ENCODE measurements around the gene ZMIZ1.

The ZMIZ1 gene

DNA sequence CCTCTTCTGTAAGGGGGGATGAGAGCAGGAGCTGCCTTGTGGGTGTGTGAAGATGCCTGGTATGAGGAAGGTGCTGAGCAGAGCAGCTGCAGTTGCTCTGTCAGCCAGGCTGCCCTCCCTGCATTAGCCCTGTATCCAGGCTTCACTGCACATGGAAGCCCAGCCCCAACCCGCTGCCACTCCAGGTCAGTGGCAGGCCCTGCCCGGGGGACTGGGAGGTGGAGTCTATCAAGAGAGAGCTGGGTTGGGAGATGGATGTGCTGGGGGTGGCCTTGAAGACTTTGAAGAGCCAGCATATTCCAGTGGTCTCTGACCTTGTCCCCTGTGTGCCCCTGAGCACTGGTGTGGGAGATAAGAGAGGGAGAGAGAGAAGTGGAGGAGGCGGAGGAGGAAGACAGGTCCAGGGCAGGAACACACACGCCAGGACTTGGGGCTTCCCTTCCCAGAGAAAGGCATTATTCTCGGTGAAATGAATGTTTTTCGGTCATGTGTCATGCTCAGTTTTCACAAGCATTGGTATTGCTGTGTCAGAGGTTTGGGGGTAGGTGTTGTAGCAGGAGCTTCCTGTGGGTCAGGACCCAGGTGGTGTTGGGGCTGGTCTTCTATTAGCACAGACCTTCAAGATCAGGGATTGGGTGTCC is 281.1 kb downstream of the ZMIZ1 start:
- H3K9me3 ChIP-seq (ENCODE audit: control insufficient read depth in 2 of 2, low read length in 2 of 2), result no peaks in the 10 kb centered on the region
- H3K4me1 ChIP-seq (ENCODE audit: control insufficient read depth in 2 of 2, insufficient read depth in 2 of 2, low read length in 2 of 2), result peaks cover 18% of the 10 kb centered on the region in 2 donors
- H3K27me3 ChIP-seq (ENCODE audit: control insufficient read depth in 2 of 2, insufficient read depth in 2 of 2, low read length in 2 of 2), result no peaks in the 10 kb centered on the region
- no peak overlapping the region for H3K27ac ChIP-seq (ENCODE audit: low read depth in 2 of 2, low read length in 2 of 2)
- H3K36me3 ChIP-seq (ENCODE audit: control insufficient read depth in 2 of 2, insufficient read depth in 2 of 2, low read length in 2 of 2), result peaks cover 49 to 58% of the 10 kb centered on the region in 2 donors
- no peak overlapping the region for H3K9ac ChIP-seq (ENCODE audit: low read depth in 1 of 2, low read length in 2 of 2)
- H3K4me3 ChIP-seq (ENCODE audit: low read length in 2 of 2), result no peak overlapping the region

DNA sequence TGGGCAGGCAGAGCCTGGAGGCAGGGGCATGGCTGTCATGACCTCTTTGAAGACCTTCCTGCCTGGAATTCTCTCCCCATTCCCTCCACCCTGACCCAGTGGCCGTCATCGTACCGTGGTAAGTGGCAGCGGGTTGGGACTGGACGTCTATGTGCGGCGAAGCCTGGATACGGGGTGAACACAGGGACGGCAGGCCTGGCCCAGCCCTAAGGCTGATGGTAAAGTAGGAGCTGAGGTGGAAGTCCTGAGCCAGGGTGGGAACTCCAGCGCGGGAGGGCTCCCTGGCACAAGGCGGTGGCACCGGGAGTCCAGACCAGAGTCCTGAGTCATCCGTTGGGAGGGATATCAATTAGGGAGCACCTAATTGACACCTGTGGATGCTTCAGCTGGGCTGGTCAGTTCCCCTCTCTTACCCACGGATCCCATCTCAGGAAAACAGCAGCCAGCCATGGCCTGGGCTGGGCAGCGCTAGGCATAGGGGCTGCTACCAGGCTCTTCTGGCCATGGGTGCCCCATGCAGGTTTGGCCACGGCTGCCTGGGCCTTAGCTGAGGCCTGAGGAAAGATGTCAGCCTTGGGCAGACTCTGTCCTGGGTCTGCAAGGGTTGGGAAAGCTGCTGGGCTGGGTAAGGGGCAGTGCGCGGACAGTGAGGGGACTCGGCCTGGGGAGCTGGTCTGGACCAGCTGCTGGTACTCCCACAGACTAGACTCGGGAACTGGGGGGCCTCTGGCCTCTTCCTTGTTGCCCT is 281.8 kb downstream of the ZMIZ1 start:
- no peak overlapping the region for H3K4me3 ChIP-seq (ENCODE audit: low read length in 2 of 2)
- H3K9ac ChIP-seq (ENCODE audit: low read depth in 1 of 2, low read length in 2 of 2), result no peak overlapping the region
- H3K4me1 ChIP-seq (ENCODE audit: control insufficient read depth in 2 of 2, insufficient read depth in 2 of 2, low read length in 2 of 2), result peaks cover 18% of the 10 kb centered on the region in 2 donors
- H3K36me3 ChIP-seq (ENCODE audit: control insufficient read depth in 2 of 2, insufficient read depth in 2 of 2, low read length in 2 of 2), result peaks cover 53 to 64% of the 10 kb centered on the region in 2 donors
- no peaks in the 10 kb centered on the region for H3K9me3 ChIP-seq (ENCODE audit: control insufficient read depth in 2 of 2, low read length in 2 of 2)
- H3K27me3 ChIP-seq (ENCODE audit: control insufficient read depth in 2 of 2, insufficient read depth in 2 of 2, low read length in 2 of 2), result no peaks in the 10 kb centered on the region
- no peak overlapping the region for H3K27ac ChIP-seq (ENCODE audit: low read depth in 2 of 2, low read length in 2 of 2)

DNA sequence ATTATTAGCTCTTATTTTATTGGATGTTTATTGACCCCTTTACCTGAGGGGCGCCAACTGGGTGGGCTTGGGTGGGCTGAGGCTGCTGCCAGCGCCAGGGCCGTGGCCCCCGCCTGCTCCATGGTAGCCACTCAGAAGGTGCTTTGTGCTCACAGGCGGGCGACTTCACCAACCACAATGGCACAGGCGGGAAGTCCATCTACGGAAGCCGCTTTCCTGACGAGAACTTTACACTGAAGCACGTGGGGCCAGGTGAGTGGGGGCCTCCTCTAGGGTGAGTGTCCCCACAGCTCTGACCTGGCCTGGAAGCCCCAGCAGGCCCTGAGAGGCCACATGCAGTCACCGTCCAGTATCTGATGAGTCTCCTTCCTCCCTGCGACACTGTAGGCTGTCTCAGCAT is 282.6 kb downstream of the ZMIZ1 start:
- H3K36me3 ChIP-seq (ENCODE audit: control insufficient read depth in 2 of 2, insufficient read depth in 2 of 2, low read length in 2 of 2), result peaks cover 54 to 66% of the 10 kb centered on the region in 2 donors
- H3K9ac ChIP-seq (ENCODE audit: low read depth in 1 of 2, low read length in 2 of 2), result no peak overlapping the region
- H3K9me3 ChIP-seq (ENCODE audit: control insufficient read depth in 2 of 2, low read length in 2 of 2), result no peaks in the 10 kb centered on the region
- no peak overlapping the region for H3K4me3 ChIP-seq (ENCODE audit: low read length in 2 of 2)
- no peak overlapping the region for H3K27ac ChIP-seq (ENCODE audit: low read depth in 2 of 2, low read length in 2 of 2)
- H3K27me3 ChIP-seq (ENCODE audit: control insufficient read depth in 2 of 2, insufficient read depth in 2 of 2, low read length in 2 of 2), result no peaks in the 10 kb centered on the region
- H3K4me1 ChIP-seq (ENCODE audit: control insufficient read depth in 2 of 2, insufficient read depth in 2 of 2, low read length in 2 of 2), result peaks cover 18% of the 10 kb centered on the region in 2 donors

DNA sequence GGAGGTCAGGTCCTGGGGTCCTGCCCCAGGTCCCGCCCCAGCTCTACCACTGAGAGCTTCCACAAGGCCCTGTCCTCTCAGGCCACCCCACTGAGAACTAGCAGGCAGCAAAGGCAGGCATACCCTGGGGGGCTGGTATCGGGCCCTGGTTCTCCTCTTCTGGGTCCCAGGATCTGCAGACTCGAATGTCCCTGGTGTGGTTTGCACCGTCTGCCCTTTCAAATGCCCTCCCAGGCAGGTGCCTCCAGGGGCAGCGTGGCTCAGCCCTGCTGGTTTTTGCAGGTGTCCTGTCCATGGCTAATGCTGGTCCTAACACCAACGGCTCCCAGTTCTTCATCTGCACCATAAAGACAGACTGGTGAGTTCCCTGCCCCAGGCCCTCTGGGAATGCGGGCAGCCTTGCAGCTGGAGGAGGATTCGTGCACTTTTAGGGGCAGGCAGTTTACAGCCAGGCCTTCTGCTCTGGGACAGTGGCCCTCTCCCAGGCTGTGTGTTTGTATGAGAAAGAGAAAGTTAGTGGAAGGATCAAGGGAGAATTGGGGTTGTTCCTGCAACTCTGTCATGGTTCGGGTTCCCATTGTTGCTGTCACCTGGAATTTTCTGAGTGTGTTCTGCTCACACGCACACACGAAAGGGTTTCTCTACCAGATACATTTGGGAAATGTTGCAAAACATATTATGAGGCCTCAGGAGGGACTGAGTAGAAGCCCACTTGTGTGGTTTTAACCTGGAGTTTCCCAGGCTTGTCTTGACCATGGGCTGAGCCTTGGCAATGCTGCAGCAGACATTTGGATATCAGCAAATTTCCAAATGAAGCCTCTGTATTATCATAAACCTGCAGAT is 283.5 kb downstream of the ZMIZ1 start:
- H3K4me3 ChIP-seq (ENCODE audit: low read length in 2 of 2), result no peak overlapping the region
- H3K4me1 ChIP-seq (ENCODE audit: control insufficient read depth in 2 of 2, insufficient read depth in 2 of 2, low read length in 2 of 2), result peaks cover 15 to 16% of the 10 kb centered on the region in 2 donors
- no peak overlapping the region for H3K9ac ChIP-seq (ENCODE audit: low read depth in 1 of 2, low read length in 2 of 2)
- H3K27ac ChIP-seq (ENCODE audit: low read depth in 2 of 2, low read length in 2 of 2), result no peak overlapping the region
- H3K9me3 ChIP-seq (ENCODE audit: control insufficient read depth in 2 of 2, low read length in 2 of 2), result no peaks in the 10 kb centered on the region
- H3K27me3 ChIP-seq (ENCODE audit: control insufficient read depth in 2 of 2, insufficient read depth in 2 of 2, low read length in 2 of 2), result no peaks in the 10 kb centered on the region
- peaks cover 55 to 66% of the 10 kb centered on the region in 2 donors for H3K36me3 ChIP-seq (ENCODE audit: control insufficient read depth in 2 of 2, insufficient read depth in 2 of 2, low read length in 2 of 2)

DNA sequence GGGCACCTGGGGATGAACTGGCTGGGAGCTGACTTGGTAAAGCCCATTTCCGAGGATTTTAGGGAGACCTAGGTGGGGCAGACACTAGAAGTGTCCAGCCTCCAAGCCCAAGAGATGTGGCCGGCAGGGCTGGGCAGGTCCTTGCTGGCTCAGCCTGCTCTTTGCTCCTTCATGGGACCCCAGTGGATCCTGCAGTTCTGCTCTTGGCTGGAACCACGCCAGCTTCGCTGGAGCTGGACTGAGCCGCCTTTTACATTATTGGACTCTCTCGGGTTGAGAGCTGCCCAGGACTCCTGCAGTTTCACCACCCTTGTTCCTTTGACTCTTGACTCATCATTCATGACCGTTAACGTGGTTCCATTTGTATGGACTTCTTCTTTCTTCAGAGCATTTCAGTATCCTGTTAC is 284.2 kb downstream of the ZMIZ1 start:
- no peak overlapping the region for H3K27ac ChIP-seq (ENCODE audit: low read depth in 2 of 2, low read length in 2 of 2)
- H3K9ac ChIP-seq (ENCODE audit: low read depth in 1 of 2, low read length in 2 of 2), result no peak overlapping the region
- H3K9me3 ChIP-seq (ENCODE audit: control insufficient read depth in 2 of 2, low read length in 2 of 2), result no peaks in the 10 kb centered on the region
- H3K4me3 ChIP-seq (ENCODE audit: low read length in 2 of 2), result no peak overlapping the region
- peaks cover 12 to 14% of the 10 kb centered on the region in 2 donors for H3K4me1 ChIP-seq (ENCODE audit: control insufficient read depth in 2 of 2, insufficient read depth in 2 of 2, low read length in 2 of 2)
- peaks cover 55 to 66% of the 10 kb centered on the region in 2 donors for H3K36me3 ChIP-seq (ENCODE audit: control insufficient read depth in 2 of 2, insufficient read depth in 2 of 2, low read length in 2 of 2)
- no peaks in the 10 kb centered on the region for H3K27me3 ChIP-seq (ENCODE audit: control insufficient read depth in 2 of 2, insufficient read depth in 2 of 2, low read length in 2 of 2)

DNA sequence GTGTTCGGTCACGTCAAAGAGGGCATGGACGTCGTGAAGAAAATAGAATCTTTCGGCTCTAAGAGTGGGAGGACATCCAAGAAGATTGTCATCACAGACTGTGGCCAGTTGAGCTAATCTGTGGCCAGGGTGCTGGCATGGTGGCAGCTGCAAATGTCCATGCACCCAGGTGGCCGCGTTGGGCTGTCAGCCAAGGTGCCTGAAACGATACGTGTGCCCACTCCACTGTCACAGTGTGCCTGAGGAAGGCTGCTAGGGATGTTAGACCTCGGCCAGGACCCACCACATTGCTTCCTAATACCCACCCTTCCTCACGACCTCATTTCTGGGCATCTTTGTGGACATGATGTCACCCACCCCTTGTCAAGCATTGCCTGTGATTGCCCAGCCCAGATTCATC is 285.0 kb downstream of the ZMIZ1 start:
- Histone ChIP-seq H3K4me1 (ENCODE audit: control insufficient read depth in 2 of 2, insufficient read depth in 2 of 2, low read length in 2 of 2) (peaks cover 11 to 13% of the 10 kb centered on the region in 2 donors), H3K9me3 (ENCODE audit: control insufficient read depth in 2 of 2, low read length in 2 of 2) (no peaks in the 10 kb centered on the region), H3K27ac (ENCODE audit: low read depth in 2 of 2, low read length in 2 of 2) (no peak overlapping the region), H3K9ac (ENCODE audit: low read depth in 1 of 2, low read length in 2 of 2) (no peak overlapping the region), H3K4me3 (ENCODE audit: low read length in 2 of 2) (no peak overlapping the region), H3K27me3 (ENCODE audit: control insufficient read depth in 2 of 2, insufficient read depth in 2 of 2, low read length in 2 of 2) (no peaks in the 10 kb centered on the region), H3K36me3 (ENCODE audit: control insufficient read depth in 2 of 2, insufficient read depth in 2 of 2, low read length in 2 of 2) (peaks cover 55 to 66% of the 10 kb centered on the region in 2 donors)

DNA sequence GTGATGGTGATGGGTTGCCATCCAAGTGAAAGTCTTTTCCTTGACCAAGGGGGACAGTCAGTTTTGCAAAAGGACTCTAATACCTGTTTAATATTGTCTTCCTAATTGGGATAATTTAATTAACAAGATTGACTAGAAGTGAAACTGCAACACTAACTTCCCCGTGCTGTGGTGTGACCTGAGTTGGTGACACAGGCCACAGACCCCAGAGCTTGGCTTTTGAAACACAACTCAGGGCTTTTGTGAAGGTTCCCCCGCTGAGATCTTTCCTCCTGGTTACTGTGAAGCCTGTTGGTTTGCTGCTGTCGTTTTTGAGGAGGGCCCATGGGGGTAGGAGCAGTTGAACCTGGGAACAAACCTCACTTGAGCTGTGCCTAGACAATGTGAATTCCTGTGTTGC is 285.4 kb downstream of the ZMIZ1 start:
- Histone ChIP-seq H3K4me1 (ENCODE audit: control insufficient read depth in 2 of 2, insufficient read depth in 2 of 2, low read length in 2 of 2) (peaks cover 9 to 11% of the 10 kb centered on the region in 2 donors), H3K27ac (ENCODE audit: low read depth in 2 of 2, low read length in 2 of 2) (no peak overlapping the region)

DNA sequence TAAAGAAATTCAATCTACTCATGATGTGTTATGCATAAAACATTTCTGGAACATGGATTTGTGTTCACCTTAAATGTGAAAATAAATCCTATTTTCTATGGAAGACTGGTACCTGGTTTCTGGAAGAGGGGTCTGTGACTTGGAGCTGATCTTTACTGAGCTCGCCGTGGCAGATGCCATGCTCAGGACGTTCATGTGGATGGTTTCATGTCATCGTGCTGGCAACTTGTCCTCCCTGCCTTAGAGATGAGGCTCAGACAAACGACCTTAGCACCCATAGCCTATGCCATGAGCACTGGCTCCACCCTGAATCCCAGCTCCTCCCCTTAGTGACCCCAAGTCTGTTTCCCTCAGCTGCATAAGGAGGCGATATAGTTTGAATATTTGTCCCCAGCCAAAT is 285.8 kb downstream of the ZMIZ1 start:
- Histone ChIP-seq H3K9me3 (ENCODE audit: control insufficient read depth in 2 of 2, low read length in 2 of 2) (no peaks in the 10 kb centered on the region), H3K4me3 (ENCODE audit: low read length in 2 of 2) (no peak overlapping the region), H3K9ac (ENCODE audit: low read depth in 1 of 2, low read length in 2 of 2) (no peak overlapping the region), H3K27ac (ENCODE audit: low read depth in 2 of 2, low read length in 2 of 2) (no peak overlapping the region), H3K36me3 (ENCODE audit: control insufficient read depth in 2 of 2, insufficient read depth in 2 of 2, low read length in 2 of 2) (peaks cover 50 to 63% of the 10 kb centered on the region in 2 donors), H3K4me1 (ENCODE audit: control insufficient read depth in 2 of 2, insufficient read depth in 2 of 2, low read length in 2 of 2) (peaks cover 10 to 11% of the 10 kb centered on the region in 2 donors), H3K27me3 (ENCODE audit: control insufficient read depth in 2 of 2, insufficient read depth in 2 of 2, low read length in 2 of 2) (no peaks in the 10 kb centered on the region)

More for the DNA sequence above, 285.4 kb downstream of the ZMIZ1 start:
- Histone ChIP-seq H3K36me3 (ENCODE audit: control insufficient read depth in 2 of 2, insufficient read depth in 2 of 2, low read length in 2 of 2) (peaks cover 55 to 67% of the 10 kb centered on the region in 2 donors), H3K27me3 (ENCODE audit: control insufficient read depth in 2 of 2, insufficient read depth in 2 of 2, low read length in 2 of 2) (no peaks in the 10 kb centered on the region), H3K4me3 (ENCODE audit: low read length in 2 of 2) (no peak overlapping the region), H3K9me3 (ENCODE audit: control insufficient read depth in 2 of 2, low read length in 2 of 2) (no peaks in the 10 kb centered on the region), H3K9ac (ENCODE audit: low read depth in 1 of 2, low read length in 2 of 2) (no peak overlapping the region)

DNA sequence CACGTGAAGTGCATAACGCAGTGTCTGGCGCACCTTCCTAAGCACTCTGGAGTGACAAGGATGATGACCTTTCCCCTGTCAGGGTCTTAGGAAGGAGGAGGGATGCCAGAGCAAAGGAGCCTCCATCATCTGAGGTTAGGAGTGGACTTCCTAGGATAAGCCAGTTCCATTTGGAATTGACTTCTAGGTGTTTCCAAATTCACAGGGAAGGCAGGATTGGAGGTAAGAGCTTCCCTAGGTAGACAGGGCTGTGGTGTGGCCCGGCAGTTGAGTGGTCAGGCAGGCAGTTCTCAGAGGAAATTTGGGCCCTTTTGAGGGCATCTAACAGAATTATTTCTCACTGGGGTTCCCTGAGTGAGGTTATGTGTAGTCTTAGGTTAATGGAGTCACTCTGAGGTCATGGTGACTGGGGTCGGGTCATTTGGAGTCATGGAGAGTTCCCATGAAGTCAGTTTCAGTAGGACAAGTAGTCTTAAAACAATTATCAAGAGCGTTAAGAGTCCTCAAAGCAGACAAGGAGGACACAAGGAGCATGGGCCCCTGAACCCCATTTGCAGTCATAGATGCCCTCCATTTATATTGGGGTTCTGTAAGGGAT is 286.8 kb downstream of the ZMIZ1 start:
- H3K27ac ChIP-seq (ENCODE audit: low read depth in 2 of 2, low read length in 2 of 2), result no peak overlapping the region
- no peaks in the 10 kb centered on the region for H3K27me3 ChIP-seq (ENCODE audit: control insufficient read depth in 2 of 2, insufficient read depth in 2 of 2, low read length in 2 of 2)
- no peak overlapping the region for H3K9ac ChIP-seq (ENCODE audit: low read depth in 1 of 2, low read length in 2 of 2)
- peaks cover 10 to 11% of the 10 kb centered on the region in 2 donors for H3K4me1 ChIP-seq (ENCODE audit: control insufficient read depth in 2 of 2, insufficient read depth in 2 of 2, low read length in 2 of 2)
- H3K9me3 ChIP-seq (ENCODE audit: control insufficient read depth in 2 of 2, low read length in 2 of 2), result no peaks in the 10 kb centered on the region
- no peak overlapping the region for H3K4me3 ChIP-seq (ENCODE audit: low read length in 2 of 2)
- H3K36me3 ChIP-seq (ENCODE audit: control insufficient read depth in 2 of 2, insufficient read depth in 2 of 2, low read length in 2 of 2), result peaks cover 41 to 54% of the 10 kb centered on the region in 2 donors

Measured in mucosa of rectum (tissue), 2 donors.